ENCODE results near the gene UBAC1.
"Not testable (repeated sequence)": the region's sequence is repeated elsewhere in the genome, so short reads cannot be mapped to it uniquely, and the experiment has no call there.

The UBAC1 gene

GRCh38 chr9:135943604-135944003 is 17.6 kb downstream of the UBAC1 start:
- DNase-seq (ENCODE audit: low read depth in 2 of 2, low spot score in 1 of 2), result not testable (repeated sequence)

DNA sequence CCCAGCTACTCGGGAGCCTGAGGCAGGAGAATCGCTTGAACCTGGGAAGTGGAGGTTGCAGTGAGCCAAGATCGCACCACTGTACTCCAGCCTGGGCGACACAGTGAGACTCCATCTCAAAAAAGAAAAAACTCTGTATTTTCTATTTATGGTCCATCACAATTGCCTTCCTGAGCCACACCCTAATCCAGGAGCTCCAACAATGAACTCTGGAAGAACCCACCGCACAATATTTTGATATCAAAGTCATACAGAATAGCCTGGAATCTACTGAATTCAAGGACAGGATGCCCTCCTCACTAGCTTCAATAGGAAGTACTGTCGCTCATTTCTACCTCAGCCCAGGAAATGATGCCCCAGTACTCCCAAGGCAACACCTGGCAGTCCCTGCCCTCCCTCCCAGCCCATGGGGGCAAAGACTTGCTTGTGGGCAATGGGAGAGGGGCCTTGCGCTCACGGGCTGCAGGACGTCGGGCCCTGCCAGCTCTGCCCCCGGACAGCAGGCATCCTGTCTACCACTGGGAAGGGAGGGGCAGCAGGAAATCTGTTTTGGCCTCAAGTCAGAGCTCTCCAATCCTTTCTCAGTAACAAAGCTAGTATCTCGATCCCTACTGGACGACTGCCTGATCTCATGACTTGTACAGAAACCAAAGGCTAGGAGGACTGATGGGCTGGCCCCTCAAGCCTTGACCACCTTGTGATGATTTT is 19.7 kb downstream of the UBAC1 start:
- DNase-seq (ENCODE audit: low read depth in 2 of 2, low spot score in 1 of 2), result no peak

- DNase-seq (ENCODE audit: low read depth in 2 of 2, low spot score in 1 of 2), result no peak
Measured at GRCh38 chr9:135939351-135940265, 21.6 kb downstream of the UBAC1 start.

- DNase-seq (ENCODE audit: low read depth in 2 of 2, low spot score in 1 of 2), result no peak
Measured at GRCh38 chr9:135937521-135938489, 23.4 kb downstream of the UBAC1 start.

DNA sequence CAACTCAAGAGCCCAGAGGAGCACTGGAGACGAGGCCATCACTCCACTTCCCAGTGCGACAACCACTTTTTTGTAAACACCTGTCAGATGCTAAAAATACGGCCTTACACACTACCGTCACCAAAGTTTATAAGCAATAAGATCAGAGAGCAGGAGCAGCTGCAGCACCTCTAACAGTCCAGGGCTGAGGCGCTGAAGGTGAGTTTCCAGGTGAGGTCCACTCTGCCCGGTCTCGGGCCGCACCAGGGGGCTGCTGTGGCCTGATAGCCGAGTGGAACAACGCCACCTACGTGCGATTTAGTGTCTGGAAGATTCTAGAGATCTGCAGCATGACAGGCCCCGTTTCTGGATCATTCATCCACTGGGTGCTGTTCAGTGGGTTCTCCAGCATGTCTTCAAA is 28.1 kb downstream of the UBAC1 start:
- DNase-seq (ENCODE audit: low read depth in 2 of 2, low spot score in 1 of 2), result no peak

DNA sequence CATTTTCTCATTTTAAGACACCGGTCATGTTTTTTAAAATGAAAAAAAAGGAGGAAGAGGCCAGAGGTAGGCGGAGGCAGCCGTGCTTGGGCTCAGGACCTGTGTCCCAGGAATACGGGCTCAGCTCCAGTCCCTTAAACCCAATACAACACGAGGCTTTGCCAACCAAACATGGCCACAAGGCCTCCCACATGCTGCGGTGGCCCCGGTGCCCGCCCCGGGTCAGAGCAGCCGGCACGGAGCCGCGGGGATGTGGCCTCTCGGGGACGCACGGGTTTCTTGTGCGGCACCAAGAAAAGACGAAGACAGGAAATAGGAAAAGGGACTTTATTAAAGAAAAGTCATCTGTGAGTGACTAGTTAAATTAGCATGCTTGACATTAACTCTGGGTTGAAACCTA is 28.5 kb downstream of the UBAC1 start:
- DNase-seq (ENCODE audit: low read depth in 2 of 2, low spot score in 1 of 2), result no peak

DNA sequence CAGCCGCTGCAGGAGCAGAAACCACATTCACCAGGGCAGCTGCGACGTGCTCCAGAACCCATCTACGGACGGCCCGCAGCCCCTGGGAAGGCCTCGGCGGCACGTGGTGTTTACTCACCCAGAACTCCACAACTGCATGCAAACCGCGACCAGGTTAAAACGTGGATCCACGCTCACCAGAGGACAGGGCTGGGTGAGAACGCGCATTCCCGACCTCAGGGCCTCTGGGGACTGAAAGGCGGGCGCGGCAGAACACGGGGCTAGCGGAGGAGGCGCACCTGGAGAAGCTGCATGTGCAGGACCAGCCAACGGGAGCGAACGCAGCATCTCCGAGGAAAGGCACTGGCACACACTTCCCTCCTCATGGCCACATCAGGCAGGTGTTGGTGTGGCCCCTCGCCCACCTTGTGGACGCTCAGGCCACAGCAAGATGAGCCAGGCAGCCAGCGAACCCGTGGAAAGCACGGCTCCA is 29.8 kb downstream of the UBAC1 start:
- no peak for DNase-seq (ENCODE audit: low read depth in 2 of 2, low spot score in 1 of 2)

DNA sequence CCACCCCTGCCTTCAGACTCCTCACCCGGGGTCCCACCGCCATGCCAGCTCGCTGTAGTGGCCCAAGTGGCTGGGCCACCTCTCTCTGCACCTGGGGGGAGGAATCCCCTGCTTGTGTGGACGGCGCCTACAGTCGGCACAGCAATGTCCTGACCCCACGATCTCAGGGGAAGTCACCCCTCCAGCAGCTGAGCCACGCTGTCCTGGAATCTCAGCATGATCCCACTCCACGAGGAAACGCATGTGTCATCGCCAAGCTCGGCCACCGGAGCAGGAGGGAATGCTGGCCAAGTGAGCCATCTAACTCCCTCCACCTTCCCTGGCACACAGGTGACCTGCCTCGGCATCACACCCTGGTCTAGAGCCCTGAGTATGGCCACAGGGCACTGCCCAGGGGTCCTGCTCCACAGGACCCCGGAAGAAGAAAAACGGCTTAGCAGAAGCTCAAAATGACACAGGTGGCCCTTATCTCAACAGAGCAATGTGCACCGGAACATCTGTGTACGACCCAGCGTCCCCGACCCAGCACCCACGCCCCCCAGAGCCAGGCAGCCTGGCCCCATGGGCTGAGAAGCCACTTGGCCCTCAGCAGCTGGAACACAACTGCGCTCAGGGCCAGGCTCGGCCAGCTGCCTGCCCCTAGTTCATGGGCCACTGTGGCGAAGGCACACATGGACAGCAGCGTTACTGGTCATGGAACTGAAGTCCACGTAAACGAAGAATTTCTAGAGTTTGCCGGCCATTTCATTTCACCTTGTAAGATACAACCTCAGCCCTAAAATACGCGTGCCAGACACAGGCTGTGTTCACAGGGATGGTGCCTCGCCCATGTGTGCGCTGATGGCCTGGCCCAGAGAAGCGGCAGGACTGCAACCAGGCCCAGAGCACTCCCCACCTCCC is 30.5 kb downstream of the UBAC1 start:
- no peak for DNase-seq (ENCODE audit: low read depth in 2 of 2, low spot score in 1 of 2)

DNA sequence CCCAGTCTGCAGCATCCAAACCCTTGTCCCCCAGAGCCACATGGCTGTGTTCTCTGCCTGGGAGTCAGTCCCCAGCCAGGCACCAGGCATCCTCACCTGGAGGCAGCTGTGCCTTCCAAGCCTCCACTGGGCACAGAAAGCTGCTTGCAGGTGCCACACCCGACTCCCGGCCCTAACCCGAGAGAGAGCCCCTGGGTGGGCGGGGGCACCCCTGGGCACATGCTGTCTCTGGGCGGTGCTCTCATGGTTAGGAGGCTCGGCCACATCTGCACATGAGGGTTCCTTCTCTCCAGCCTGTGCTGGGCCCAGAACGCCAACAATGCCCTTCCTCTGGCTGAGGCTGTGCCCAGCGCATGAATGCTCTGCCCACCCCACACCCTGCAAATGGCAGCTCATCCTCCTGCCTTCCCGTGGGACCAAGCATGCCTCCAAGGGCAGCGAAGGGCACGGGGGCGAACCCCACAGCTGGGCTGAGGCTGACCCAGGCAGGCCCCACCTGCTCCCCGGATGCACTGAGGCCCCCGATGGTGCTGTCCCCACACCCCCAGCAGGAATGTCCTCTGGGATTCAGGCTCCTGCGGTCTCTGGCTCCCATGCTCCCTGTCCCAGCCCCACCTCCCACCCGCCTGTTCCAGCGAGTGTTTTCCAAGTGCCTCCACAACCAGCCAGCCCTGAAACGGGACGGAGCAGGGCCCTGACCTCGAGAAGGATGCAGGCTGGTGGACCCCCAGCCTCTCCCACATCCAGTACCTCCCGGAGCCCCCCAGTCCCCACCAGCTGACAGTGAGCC is 31.3 kb downstream of the UBAC1 start:
- no peak for DNase-seq (ENCODE audit: low read depth in 2 of 2, low spot score in 1 of 2)

DNA sequence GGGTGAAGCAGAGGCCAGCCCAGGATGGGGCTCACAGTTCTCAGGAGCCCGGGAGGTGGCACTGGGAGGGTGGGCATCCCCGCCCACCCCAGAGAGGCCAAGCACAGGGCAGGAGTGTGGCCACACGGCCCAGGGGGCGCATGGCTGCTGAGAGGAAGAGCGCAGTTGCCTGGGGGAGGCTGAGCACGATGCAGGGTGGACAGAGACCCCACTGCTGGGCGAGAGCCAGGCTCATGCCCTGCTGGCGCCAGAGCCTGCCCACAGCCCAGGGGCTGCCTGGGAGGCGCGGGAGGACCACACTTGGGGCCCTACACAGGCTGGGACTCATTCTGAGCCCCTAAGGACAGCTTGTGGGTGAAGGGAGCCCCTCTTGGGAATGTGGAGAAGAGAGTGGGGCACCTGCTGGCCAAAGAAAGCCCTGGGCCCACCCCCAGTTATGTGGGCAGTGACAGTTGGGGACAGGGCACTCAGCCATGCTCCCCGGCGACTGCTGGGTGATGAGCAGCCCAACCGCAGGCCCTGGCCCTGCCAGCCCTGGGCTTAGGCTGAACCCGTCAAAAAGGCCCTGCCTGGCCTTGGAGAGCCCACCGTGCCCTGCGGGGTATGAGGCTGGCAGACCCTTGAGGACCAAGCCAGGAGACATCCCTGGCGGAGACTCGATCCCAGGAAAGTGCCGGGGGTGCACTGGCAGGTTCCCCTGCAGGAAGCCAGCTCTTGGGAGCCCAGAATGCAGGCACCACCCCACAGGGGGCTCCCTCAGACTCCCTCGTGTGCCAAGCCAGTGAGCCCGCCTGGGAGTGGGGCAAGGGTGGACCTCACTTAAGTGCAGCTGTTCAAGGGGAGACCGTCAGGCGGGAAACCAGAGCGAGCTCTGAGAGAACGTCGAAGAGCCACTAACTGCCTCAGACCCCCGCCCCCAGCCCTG is 32.2 kb downstream of the UBAC1 start:
- DNase-seq (ENCODE audit: low read depth in 2 of 2, low spot score in 1 of 2), result no peak

DNA sequence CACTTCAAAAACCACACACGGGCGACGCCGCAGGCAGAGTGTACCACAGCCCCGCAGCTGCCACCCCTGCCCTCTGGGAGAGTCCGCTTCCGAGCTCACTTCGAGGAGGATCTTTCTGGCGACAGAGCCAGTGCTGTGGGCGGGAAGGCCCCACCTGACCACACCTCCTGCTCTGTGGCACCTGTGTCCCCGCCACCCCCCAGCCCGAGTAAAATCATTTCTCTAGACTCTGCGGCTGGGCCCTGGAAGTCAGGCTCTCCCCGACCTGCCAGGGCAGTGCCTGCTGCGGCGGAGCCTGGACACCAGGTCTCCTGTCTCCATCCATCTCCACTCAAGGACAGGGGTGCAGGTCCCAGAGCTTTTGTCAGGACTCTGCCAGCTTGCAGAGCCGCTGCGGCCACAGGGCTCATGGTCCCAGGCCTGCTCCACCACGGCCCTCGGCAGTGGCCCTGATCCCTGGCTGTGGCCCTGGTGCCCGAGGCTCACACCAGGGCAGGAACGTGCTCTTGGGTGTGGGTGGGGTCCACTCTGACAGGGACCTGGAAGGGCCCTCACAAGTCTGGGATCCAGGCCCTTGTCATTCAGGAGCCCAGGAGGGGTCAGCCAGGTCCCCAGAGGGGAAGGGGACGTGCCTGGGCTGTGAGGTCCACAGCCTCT is 33.0 kb downstream of the UBAC1 start:
- DNase-seq (ENCODE audit: low read depth in 2 of 2, low spot score in 1 of 2), result no peak

DNA sequence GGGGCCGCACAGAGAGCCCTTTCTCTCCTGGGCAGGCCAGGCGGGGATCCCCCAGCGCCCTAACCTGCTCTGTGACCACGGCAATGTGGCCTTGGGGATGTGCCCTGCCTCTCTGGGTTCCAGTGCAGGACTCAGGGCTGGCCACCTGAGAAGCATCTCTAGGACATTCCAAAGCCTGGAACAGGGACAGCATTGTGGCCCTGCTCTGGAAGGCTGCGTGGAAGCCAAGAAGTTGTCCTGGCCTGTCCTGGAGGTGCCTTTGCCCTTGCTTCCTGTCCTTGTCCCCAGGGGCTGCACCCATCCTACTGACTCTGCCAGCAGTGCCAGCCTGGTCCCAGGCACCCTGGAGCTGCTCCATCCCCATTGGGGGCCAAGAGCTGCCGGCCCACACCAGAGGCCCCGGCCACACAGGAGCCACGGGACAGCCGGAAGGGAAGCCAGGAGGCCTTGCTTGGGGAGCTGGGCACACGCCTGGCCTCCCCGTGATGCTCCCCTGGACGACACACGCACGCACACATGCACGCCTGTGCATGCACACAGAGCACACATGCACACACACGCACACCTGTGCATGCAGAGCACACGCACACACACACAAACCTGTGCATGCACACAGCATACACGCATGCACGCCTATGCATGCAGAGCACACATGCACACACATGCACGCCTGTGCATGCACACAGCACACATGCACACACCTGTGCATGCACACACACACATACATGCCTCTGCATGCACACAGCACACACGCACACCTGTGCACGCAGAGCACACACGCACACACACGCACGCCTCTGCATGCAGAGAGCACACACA is 33.8 kb downstream of the UBAC1 start:
- DNase-seq (ENCODE audit: low read depth in 2 of 2, low spot score in 1 of 2), result no peak

- no peak for DNase-seq (ENCODE audit: low read depth in 2 of 2, low spot score in 1 of 2)
Measured at GRCh38 chr9:135926402-135927194, 34.6 kb downstream of the UBAC1 start.

- DNase-seq (ENCODE audit: low read depth in 2 of 2, low spot score in 1 of 2), result no peak
Measured at GRCh38 chr9:135925496-135926133, 35.6 kb downstream of the UBAC1 start.

- DNase-seq (ENCODE audit: low read depth in 2 of 2, low spot score in 1 of 2), result no peak
Measured at GRCh38 chr9:135924628-135925338, 36.4 kb downstream of the UBAC1 start.
